Spinal cord (tissue), 10 donors: Measurements from ENCODE around the gene CEP78. TPM values are rescaled to one million over a fixed set of nuclear protein-coding genes. Genes with fewer than 3 reads are reported as not detected.

Experiments
- DNase-seq, 6 donors: peaks; one replicate each; pipeline versions ENCODE4 v3.0.0 to v3.0.0-alpha.2; 2013 to 2015; ENCODE audit warnings: low spot score in 6 of 6, low read depth in 4 of 6
- H3K27ac ChIP-seq: one replicate; pipeline ENCODE4 v1.5.1; 2013; ENCODE audit warnings: low read depth, low read length, control low read depth
- H3K27me3 ChIP-seq: one replicate; pipeline ENCODE4 v1.6.1; 2013; ENCODE audit warnings: low read length; ENCODE audit not compliant: control insufficient read depth, insufficient read depth
- H3K36me3 ChIP-seq: one replicate; pipeline ENCODE4 v1.6.1; 2013; ENCODE audit warnings: low read length; ENCODE audit not compliant: control insufficient read depth, insufficient read depth
- H3K4me1 ChIP-seq: one replicate; pipeline ENCODE4 v1.6.1; 2013; ENCODE audit warnings: low read length; ENCODE audit not compliant: control insufficient read depth, insufficient read depth
- H3K4me3 ChIP-seq: one replicate; pipeline ENCODE4 v1.5.1; 2013; ENCODE audit warnings: low read depth, low read length, control low read depth
- H3K9me3 ChIP-seq: one replicate; pipeline ENCODE4 v1.6.1; 2013; ENCODE audit warnings: low read length; ENCODE audit not compliant: control insufficient read depth, insufficient read depth
- WGBS: methylation state at CpG from one replicate; pipeline ENCODE4 v1.1.5; 2013; ENCODE audit warnings: missing lambda C conversion rate; ENCODE audit not compliant: insufficient coverage; 5-methylcytosine and 5-hydroxymethylcytosine counted together
- polyA plus RNA-seq, 2 donors: library from polyadenylated mRNA; unstranded; fragments of 120-200 nt; gene quantifications; one replicate each; pipeline ENCODE4 v1.2.1, GENCODE V29; 2013; ENCODE audit not compliant: insufficient read length in 2 of 2
- total RNA-seq, 2 donors: library from RNA; depleted of rRNA in 1 of 2; stranded (reverse); fragments of 120-200 nt in 1 of 2; fragments of >200 nt in 1 of 2; gene quantifications; one replicate each; pipeline versions ENCODE4 v1.2.3 to v1.2.4, GENCODE V29; 2013 to 2014
- donor health status: healthy.

Gene CEP78
- total and polyA plus RNA-seq, 4 donors: 34.2 to 57.2 (median 41.9) TPM

- no peaks in the 10 kb centered on the region for H3K27me3 ChIP-seq
- WGBS: 85% methylated on average over 5 of the region's 5 CpGs
- peaks cover 64% of the 10 kb centered on the region for H3K4me1 ChIP-seq
- no peaks in the 10 kb centered on the region for H3K9me3 ChIP-seq
- peak overlapping the region; percentile 78 for H3K27ac ChIP-seq
- DNase-seq: no peak
- peaks cover 67% of the 10 kb centered on the region for H3K36me3 ChIP-seq
- no peak overlapping the region for H3K4me3 ChIP-seq
Measured at GRCh38 chr9:78311075-78311474, 75.2 kb downstream of the CEP78 start.

DNA sequence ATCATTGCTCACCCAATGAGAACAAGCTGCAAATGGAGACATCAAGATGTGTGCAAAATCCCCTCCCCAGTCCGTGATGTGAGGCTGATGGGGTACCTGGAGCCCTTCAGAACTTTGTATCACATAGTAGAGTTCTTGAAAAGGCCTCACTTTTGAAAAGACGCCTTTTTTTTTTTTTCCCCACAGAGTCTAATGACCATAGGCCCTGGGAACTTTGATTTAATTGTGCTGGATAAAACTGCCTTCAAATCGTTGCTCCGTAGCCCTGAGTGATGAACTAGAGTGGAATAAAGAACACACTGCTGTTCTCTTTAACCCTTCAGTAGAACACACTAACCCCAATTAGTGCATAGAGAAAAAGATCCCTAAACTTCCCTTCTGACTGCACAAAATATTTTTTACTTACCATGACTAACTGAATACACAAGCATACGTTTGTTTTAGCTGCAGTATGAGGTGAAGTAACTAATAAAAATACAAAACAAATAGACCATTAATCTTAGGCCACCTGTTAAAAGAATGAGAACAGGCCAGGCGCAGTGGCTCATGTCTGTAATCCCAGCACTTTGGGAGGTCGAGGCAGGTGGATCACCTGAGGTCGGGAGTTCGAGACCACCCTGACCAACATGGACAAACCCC is 76.1 kb downstream of the CEP78 start:
- Histone ChIP-seq H3K4me1 (peaks cover 70% of the 10 kb centered on the region), H3K27me3 (no peaks in the 10 kb centered on the region), H3K4me3 (no peak overlapping the region), H3K27ac (peak overlapping the region; percentile 78), H3K9me3 (no peaks in the 10 kb centered on the region), H3K36me3 (peaks cover 67% of the 10 kb centered on the region)
- 58% methylated on average over 4 of the region's 9 CpGs for WGBS
- DNase-seq: peak in 4 of 6 donors; percentile 40 to 82 (median 70)

- Histone ChIP-seq H3K4me3 (no peak overlapping the region), H3K4me1 (peaks cover 60% of the 10 kb centered on the region), H3K36me3 (peaks cover 58% of the 10 kb centered on the region), H3K9me3 (no peaks in the 10 kb centered on the region), H3K27ac (peak overlapping the region; percentile 18), H3K27me3 (no peaks in the 10 kb centered on the region)
- 92% methylated on average over 5 of the region's 5 CpGs for WGBS
- DNase-seq: no peak
Measured at GRCh38 chr9:78314550-78314949, 78.7 kb downstream of the CEP78 start.

DNA sequence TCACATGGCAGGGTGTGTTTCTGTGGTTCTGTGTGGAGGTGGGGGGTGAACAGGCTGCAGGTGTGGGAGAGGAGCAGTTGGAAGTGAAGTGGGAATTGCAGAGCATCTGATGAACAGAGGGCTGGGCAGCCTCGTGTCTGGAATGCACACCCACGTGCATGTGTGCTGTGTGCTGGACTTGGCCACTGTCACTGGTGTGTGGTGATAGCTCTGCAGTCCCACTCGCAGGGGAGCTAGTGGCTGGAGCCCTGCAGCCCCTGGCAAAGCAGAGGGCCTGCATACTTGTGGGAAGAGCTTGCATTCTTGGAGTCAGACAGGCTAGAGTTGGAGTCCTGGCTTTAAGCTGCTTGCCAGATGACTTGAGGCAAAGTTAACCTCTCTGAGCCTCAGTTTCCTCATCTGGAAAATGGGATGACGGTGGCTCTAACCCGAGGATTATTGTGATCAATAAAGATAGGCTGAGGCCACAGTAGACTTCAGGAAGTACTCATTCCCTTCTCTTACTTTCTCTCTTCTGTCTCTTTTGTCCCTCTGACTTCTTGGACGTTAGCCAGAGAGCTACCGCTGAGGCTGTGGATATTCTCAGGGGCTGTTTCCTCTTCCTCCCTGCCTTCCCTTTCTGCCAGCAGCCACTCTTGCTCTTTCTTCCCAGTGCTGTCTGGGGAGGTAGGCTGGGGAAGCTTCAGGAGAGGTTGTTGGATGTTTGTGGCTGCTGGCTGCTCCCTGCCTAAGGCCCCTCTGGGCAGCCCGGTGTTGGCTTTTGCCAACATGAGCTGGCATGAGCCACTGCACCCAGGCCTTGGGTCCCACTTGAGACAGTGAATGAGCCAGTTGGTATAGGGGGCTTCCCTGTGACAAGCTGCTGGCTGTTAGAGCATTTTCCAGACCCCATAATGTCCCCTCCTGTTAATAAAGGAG is 79.3 kb downstream of the CEP78 start:
- Histone ChIP-seq H3K9me3 (no peaks in the 10 kb centered on the region), H3K27me3 (no peaks in the 10 kb centered on the region), H3K36me3 (peaks cover 59% of the 10 kb centered on the region), H3K4me3 (no peak overlapping the region), H3K4me1 (peaks cover 57% of the 10 kb centered on the region), H3K27ac (peak overlapping the region; percentile 18)
- DNase-seq: peak in 2 of 6 donors; percentile 55 to 62
- 28% methylated on average over 4 of the region's 8 CpGs for WGBS

DNA sequence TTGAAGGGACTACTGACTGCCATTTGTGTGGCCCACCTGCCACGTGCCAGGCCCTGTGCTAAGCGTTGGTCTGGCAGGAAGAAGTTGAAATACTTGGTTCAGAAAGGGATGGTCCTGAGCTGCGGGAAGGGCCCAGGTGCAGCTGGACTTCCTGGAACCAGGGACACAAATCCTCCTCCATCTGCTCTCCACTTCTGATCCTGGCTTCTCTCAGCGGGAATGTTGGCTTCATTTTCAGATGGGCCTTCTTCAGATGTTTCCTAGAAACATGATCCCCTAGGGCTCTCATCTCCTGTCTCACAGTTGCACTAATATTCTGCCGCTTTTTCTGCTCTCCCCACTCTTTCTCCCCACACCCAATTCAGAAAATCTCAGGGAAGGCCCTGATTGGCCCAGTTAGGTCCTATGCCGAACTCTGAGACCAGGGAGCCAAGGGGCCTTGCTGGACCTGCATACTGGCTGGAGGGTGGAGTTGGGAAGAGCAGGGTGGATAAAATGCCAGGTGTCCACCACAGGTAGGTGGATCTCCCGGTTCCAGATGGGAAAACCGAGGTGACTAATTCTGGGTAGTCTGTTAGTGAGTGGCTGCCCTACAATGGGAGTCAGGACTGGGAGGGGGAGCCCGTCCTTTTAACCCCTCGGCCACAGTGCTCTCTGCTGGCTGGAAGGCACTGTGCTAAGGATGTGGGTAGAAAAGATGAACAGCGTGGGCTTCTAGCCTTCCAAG is 80.5 kb downstream of the CEP78 start:
- DNase-seq: no peak
- H3K4me1 ChIP-seq: peaks cover 46% of the 10 kb centered on the region
- H3K27ac ChIP-seq: no peak overlapping the region
- 82% methylated on average over 5 of the region's 11 CpGs for WGBS
- H3K36me3 ChIP-seq: peaks cover 56% of the 10 kb centered on the region
- no peaks in the 10 kb centered on the region for H3K9me3 ChIP-seq
- no peak overlapping the region for H3K4me3 ChIP-seq
- H3K27me3 ChIP-seq: no peaks in the 10 kb centered on the region

GRCh38 chr9:78319197-78320029 is 83.5 kb downstream of the CEP78 start:
- Histone ChIP-seq H3K36me3 (peaks cover 59% of the 10 kb centered on the region), H3K4me3 (no peak overlapping the region), H3K27ac (peak overlapping the region; percentile 34), H3K4me1 (peaks cover 36% of the 10 kb centered on the region), H3K9me3 (no peaks in the 10 kb centered on the region), H3K27me3 (no peaks in the 10 kb centered on the region)
- 65% methylated on average over 3 of the region's 6 CpGs for WGBS
- DNase-seq: peak in 4 of 6 donors; percentile 46 to 90 (median 70)

DNA sequence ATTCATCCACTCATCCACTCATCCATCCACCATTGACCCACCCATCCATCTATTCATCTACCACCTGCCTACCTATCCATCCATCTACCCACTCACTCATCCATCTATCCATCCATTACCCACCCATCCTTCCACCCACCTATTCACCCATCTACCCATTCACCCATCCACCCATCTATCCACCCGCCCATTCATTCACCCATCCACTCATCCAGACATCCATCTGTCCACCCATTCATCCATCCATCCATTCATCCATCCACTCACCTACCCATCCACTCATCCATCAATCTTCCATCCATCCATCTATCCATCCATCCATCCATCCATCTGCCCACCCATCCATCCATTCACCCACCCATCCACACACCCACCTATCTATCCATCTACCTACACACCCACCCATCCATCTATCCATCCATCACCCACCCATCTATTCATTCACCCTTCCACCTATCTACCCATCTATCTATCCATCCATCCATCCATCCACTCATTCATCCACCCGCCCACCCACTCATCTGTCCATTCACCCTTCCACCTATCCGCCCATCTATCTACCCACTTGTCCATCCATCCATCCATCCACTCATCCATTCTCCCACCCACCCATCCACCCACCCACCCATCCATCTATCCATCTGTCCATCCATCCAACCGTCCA is 84.3 kb downstream of the CEP78 start:
- no peak for DNase-seq
- Histone ChIP-seq H3K4me1 (peaks cover 33% of the 10 kb centered on the region), H3K4me3 (no peak overlapping the region), H3K9me3 (no peaks in the 10 kb centered on the region), H3K27me3 (no peaks in the 10 kb centered on the region), H3K27ac (no peak overlapping the region), H3K36me3 (peaks cover 52% of the 10 kb centered on the region)
- WGBS: 95% methylated on average over 3 of the region's 4 CpGs

DNA sequence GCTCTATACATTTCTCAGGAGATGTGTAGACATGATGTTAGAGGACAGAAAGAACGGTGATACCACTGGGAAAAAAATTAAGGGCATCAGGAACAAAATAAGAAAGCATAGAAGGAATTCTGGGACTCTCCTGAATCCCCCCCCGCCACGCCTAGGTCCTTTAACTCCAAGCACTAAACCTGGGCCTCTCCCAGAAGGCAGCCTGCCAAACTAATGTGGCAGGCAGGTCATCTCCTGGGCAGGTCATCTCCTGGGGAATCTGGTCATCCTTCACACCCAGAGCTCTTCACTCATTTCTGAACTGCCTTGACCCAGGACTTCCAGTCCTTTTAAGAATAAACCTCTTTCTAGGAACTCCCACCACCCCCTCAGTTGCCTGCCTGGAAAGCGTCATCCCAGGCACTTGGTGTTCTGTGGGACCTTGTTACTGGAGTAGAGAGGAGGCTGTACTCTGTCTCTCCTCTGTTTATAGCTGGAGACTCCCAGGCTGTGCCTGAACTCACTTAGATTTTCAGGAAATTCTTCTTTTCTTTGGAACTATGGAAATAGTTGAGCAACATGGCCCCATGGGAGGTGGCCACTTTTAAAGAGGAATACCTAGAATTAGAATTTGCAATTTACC is 85.1 kb downstream of the CEP78 start:
- Histone ChIP-seq H3K27ac (no peak overlapping the region), H3K27me3 (no peaks in the 10 kb centered on the region), H3K36me3 (peaks cover 44% of the 10 kb centered on the region), H3K9me3 (no peaks in the 10 kb centered on the region), H3K4me1 (peaks cover 28% of the 10 kb centered on the region), H3K4me3 (no peak overlapping the region)
- 92% methylated on average over 2 of the region's 4 CpGs for WGBS
- DNase-seq: no peak
